C4-2B (cell line): ENCODE results near the gene KTI12.

Experiments used
- H3K27ac ChIP-seq: fragments of 450-650 bp; 2 replicates; pipeline ENCODE4 v1.5.1; 2017
- ZFX ChIP-seq: fragments of 450-650 bp; IDR thresholded peaks from 2 replicates; pipeline ENCODE4 v1.6.1; 2017
- TF ChIP-seq, protein P1 (sequence below): fragments of 450-650 bp; conservative IDR thresholded peaks from 2 replicates; pipeline ENCODE4 v1.5.1; 2017; ENCODE audit warnings: mild to moderate bottlenecking

The KTI12 gene

DNA sequence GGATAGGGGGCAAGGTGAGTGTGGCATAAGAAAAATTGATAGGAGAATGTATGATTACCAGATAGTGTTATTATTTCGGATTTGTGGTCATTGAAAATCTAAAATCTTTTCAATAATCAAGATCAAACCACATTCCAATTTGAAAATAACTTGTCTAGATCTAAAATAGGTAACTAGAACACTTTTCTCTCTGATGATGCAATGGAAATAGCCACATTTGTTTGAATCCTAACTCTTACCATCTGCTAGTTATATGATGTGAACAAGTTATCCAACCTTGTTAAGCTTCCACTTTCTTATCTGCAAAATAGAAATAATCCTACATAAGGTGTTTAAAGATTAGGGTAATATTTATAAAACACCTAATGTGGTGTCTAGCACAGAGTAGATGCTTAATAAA, 26.3 kb upstream of the KTI12 start:
- H3K27ac ChIP-seq: no peak overlapping the region
- TF ChIP-seq ZFX: no peak
- TF ChIP-seq, protein P1, sequence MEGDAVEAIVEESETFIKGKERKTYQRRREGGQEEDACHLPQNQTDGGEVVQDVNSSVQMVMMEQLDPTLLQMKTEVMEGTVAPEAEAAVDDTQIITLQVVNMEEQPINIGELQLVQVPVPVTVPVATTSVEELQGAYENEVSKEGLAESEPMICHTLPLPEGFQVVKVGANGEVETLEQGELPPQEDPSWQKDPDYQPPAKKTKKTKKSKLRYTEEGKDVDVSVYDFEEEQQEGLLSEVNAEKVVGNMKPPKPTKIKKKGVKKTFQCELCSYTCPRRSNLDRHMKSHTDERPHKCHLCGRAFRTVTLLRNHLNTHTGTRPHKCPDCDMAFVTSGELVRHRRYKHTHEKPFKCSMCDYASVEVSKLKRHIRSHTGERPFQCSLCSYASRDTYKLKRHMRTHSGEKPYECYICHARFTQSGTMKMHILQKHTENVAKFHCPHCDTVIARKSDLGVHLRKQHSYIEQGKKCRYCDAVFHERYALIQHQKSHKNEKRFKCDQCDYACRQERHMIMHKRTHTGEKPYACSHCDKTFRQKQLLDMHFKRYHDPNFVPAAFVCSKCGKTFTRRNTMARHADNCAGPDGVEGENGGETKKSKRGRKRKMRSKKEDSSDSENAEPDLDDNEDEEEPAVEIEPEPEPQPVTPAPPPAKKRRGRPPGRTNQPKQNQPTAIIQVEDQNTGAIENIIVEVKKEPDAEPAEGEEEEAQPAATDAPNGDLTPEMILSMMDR: no peak

DNA sequence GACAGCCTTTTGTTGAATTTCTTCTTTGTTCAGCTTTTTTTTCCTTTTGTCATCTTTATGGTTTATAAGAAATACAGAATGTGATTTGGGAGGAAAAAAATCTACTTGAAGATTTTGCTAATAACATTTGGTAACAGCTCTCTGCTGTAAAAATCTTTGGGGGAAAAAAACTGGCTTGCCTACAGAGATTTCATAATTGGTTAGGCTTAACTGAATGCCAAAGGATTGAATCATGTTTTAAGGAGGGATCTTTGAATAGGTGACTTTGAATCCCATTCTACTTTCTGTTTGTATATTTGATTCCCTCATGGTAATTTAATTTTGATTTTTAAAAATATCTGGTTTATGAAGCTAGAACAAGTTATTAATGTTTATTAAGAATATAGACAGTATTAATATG, 25.7 kb upstream of the KTI12 start:
- TF ChIP-seq, protein P1: no peak
- no peak for TF ChIP-seq ZFX
- no peak overlapping the region for H3K27ac ChIP-seq

DNA sequence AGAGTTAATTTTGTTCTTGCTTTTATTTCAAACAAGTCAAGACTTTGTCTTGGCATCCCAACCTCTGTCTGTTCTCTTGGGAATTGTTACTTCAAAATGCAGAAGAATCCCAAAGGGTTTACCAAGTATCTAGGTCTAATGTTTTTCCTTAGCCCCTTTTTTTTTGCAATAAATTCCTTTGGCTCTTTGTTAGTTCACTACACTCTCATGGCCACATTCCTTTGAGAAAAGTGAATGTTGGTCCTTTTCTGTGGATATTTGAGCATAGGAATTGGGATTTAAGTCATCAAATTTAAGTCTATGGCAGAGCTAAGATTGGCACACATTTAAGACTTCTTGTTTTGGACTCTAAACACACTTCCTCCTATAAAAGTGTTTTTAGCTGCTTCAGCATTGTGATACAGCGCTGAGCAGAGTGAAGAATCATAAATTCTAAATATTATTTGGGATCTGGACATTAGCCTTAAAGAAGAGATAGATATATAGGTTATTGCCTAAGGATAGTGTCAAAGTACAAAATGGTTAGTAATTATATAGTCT, 24.3 kb upstream of the KTI12 start:
- H3K27ac ChIP-seq: no peak overlapping the region
- no peak for TF ChIP-seq ZFX
- TF ChIP-seq, protein P1: no peak

DNA sequence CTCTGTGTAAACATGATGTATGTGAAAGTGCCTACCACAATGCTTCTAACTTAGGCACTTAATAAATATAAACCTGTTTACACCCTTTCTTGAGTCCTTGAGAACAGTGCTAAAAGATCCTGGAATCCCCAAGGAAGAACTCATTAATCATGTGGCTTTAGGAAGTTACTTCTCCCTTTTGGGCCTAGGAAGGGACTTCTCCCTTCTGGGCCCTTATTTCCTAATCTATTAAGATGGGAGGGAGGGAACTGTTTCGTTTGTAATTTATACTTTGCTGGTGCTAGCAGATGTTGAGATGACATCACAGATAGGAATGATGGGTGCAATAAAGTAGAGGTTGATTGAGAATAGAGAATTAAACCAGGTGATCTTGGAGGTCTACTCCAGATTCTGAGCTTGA, 23.6 kb upstream of the KTI12 start:
- TF ChIP-seq, protein P1: no peak
- TF ChIP-seq ZFX: no peak
- H3K27ac ChIP-seq: no peak overlapping the region

DNA sequence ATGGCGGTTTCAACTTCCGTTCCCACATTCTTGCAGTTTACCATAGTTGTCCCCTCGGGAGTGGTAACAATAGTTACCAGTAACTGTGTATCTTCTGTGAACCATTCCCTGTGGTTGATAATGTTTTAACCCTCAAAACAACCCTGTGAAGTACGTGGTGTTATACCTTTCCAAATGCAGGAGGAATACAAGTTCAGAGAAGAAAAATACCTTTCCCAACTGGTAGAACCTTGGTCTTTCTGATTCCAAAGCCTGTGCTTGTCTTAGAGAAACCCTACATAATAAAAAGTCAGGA, 23.3 kb upstream of the KTI12 start:
- peak overlapping the region; percentile 98 for H3K27ac ChIP-seq

DNA sequence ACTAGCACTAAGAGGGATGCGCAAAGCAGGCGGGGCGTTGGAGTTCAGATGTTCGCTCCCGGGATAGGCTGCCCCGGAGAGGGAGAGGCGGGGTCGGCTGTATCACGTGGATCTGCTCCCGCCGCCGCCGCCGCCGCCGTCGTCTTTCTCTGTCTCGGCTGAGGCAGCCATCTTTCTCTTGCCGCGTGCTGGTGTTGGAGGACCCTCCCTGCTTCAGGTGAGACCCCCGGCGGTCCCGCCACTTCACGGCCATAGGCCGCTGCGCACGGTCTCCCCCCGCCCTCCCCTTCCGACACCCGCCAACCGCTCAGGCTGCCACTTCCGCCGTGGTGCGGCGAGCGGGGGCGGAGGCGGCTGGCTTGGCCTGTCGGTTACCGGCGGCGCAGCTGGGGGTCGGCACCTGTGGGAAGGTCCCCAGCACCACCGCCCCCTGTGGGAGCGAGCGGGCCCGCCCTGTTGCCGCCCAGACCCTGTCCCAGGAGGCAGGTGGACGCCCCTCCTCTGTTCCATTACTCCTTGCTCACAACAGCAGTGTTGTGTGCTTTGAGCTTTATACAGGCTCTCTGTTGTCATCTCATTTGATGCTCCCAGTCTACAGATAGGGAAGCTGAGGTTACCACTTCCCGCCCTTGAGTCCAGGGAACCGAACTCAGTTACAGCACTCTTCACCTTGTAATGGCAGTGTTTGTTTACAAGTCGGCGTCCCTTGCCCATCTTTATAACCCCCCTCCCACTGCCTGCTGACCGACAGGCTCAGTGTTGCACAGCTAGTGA, 22.7 kb upstream of the KTI12 start, which contains the start of gene BTF3L4:
BTF3L4 (plus strand) TSS at position 133 of the 774 bp plus-strand sequence. CDS start 3,553 bp downstream, outside the sequence.
- peak; percentile 61; the same call in 1 of the 2 replicates for TF ChIP-seq ZFX
- TF ChIP-seq, protein P1: no peak

More for the DNA sequence above, 23.3 kb upstream of the KTI12 start:
- no peak for TF ChIP-seq ZFX
- TF ChIP-seq, protein P1: no peak

DNA sequence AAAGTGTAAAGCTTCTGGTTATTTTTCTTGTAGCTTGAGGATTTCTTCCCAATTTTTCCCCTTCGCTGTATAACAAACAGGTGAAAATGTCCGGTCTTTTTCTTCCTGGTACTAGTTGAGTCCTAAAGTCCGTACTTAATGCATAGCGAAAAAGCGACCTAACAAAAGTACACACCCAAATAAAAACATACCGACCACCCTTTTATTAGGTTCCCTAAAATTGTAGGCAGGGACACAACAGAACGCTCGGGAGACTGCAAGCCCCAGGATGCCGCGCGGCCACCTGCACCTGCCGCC, 22.2 kb upstream of the KTI12 start:
- peak overlapping the region; percentile 98 for H3K27ac ChIP-seq
- TF ChIP-seq ZFX: no peak
- TF ChIP-seq, protein P1: no peak

More for the DNA sequence above, 22.7 kb upstream of the KTI12 start, which contains the start of gene BTF3L4:
- peak within 1 kb of the TSS; percentile 98 for H3K27ac ChIP-seq
